GM12878 (cell line): ENCODE results near the gene ADRA2B. TPM values are rescaled to one million over a fixed set of nuclear protein-coding genes. Genes with fewer than 3 reads are reported as not detected.

Experiments
- ATAC-seq: fragments of 200-7000 bp; cut with Tn5 transposase; 3 replicates; pipeline ENCODE4 v1.9.1; 2020; ENCODE audit warnings: mild to moderate bottlenecking, moderate library complexity
- BruUV-seq: library from RNA; stranded (reverse); fragments of 400-500 nt; replicated peaks from 2 replicates; lab custom pipeline; 2021; lab: Mats Ljungman, UMichigan
- CTCF ChIA-PET: fragments of 300-600 bp; sonication (Branson Sonifier 250); formaldehyde crosslinking; extraction: SDS; loops from one replicate; lab custom pipeline; 2021; ENCODE audit warnings: inconsistent platforms; lab: Yijun Ruan, JAX
- POLR2A ChIA-PET: fragments of 350-600 bp; formaldehyde crosslinking; extraction: SDS; loops from one replicate; lab custom pipeline; 2021; ENCODE audit warnings: inconsistent platforms; lab: Charles Lee
- RAD21 ChIA-PET: fragments of 300-600 bp; sonication (Branson Sonifier 250); formaldehyde crosslinking; loops from one replicate; lab custom pipeline; 2023; ENCODE audit warnings: antibody characterized with exemption; ENCODE audit not compliant: unreplicated experiment; lab: Charles Lee
- SMC1A ChIA-PET: fragments of 300-600 bp; sonication (Branson Sonifier 250); formaldehyde crosslinking; loops from one replicate; lab custom pipeline; 2023; ENCODE audit not compliant: unreplicated experiment, uncharacterized antibody; lab: Charles Lee
- DNase-seq: peaks from one replicate; pipeline ENCODE4 v3.0.0-alpha.2; 2011; ENCODE audit warnings: low read depth, low spot score
- FAIRE-seq: peaks from 3 replicates; lab custom pipeline; 2011; peaks lifted over from hg19 to GRCh38; lab: Jason Lieb, UNC
- H2AFZ ChIP-seq: 2 replicates; pipeline ENCODE4 v1.6.0; 2011; ENCODE audit warnings: low read depth, low read length, control low read depth; ENCODE audit not compliant: control insufficient read depth
- H3K27ac ChIP-seq: 2 replicates; pipeline ENCODE4 v1.5.1; 2011; ENCODE audit warnings: control low read depth; ENCODE audit not compliant: control insufficient read depth, insufficient read depth
- H3K27me3 ChIP-seq, 2 experiments: replicated peaks in 1 of 2; 2 replicates each; pipeline versions ENCODE4 v1.6.0 to v1.6.1; 2011; ENCODE audit warnings: low read length in 1 of 2; ENCODE audit not compliant: control insufficient read depth in 2 of 2, insufficient read depth in 2 of 2
- H3K36me3 ChIP-seq, 2 experiments: 2 replicates each; pipeline ENCODE4 v1.5.1; 2011; ENCODE audit warnings: low read length in 1 of 2; ENCODE audit not compliant: control insufficient read depth in 2 of 2, insufficient read depth in 2 of 2
- H3K4me1 ChIP-seq: 2 replicates; pipeline ENCODE4 v1.6.1; 2011; ENCODE audit warnings: mild to moderate bottlenecking, low read length, moderate library complexity, mixed read lengths; ENCODE audit not compliant: control insufficient read depth, insufficient read depth
- H3K4me2 ChIP-seq: 2 replicates; pipeline ENCODE4 v1.6.0; 2011; ENCODE audit warnings: control low read depth; ENCODE audit not compliant: control insufficient read depth, insufficient read depth
- H3K4me3 ChIP-seq: fragments of 200-600 bp; sonication (generic); 2 replicates; pipeline ENCODE4 v1.5.1; 2016
- H3K79me2 ChIP-seq: 2 replicates; pipeline ENCODE4 v1.6.0; 2011; ENCODE audit warnings: low read length; ENCODE audit not compliant: control insufficient read depth, insufficient read depth
- H3K9ac ChIP-seq: 2 replicates; pipeline ENCODE4 v1.8.0; 2011; ENCODE audit warnings: low read length, control low read depth, mixed read lengths; ENCODE audit not compliant: control insufficient read depth, insufficient read depth
- H3K9me3 ChIP-seq: replicated peaks from 3 replicates; pipeline ENCODE4 v1.5.1; 2011; ENCODE audit warnings: mild to moderate bottlenecking, low read length; ENCODE audit not compliant: control insufficient read depth, insufficient read depth
- H4K20me1 ChIP-seq: 2 replicates; pipeline ENCODE4 v1.6.0; 2011; ENCODE audit not compliant: control insufficient read depth, insufficient read depth
- EGR1 ChIP-seq, 2 experiments: IDR thresholded peaks; 1 replicate in 1 of 2; 2 replicates in 1 of 2; pipeline ENCODE4 v1.6.1; 2011 to 2012; ENCODE audit warnings: low read depth in 2 of 2, low read length in 2 of 2, borderline replicate concordance in 1 of 2, mild to moderate bottlenecking in 1 of 2, moderate library complexity in 1 of 2
- EZH2 ChIP-seq: IDR thresholded peaks from 2 replicates; pipeline ENCODE4 v1.6.1; 2012; ENCODE audit warnings: low read depth, mild to moderate bottlenecking, control low read depth, inconsistent platforms, low read length, borderline replicate concordance; ENCODE audit not compliant: control insufficient read depth
- MEF2A ChIP-seq: IDR thresholded peaks from 2 replicates; pipeline ENCODE4 v1.6.1; 2011; ENCODE audit warnings: low read depth, mild to moderate bottlenecking, low read length, moderate library complexity; ENCODE audit not compliant: insufficient read depth
- NBN ChIP-seq: fragments of 450-650 bp; IDR thresholded peaks from 2 replicates; pipeline ENCODE4 v1.6.1; 2016
- NFXL1 ChIP-seq: fragments of 450-650 bp; IDR thresholded peaks from 2 replicates; pipeline ENCODE4 v1.6.1; 2017; ENCODE audit warnings: antibody characterized with exemption, mild to moderate bottlenecking, borderline replicate concordance
- PAX8 ChIP-seq: fragments of 450-650 bp; IDR thresholded peaks from 2 replicates; pipeline ENCODE4 v1.6.1; 2017; ENCODE audit warnings: mild to moderate bottlenecking, moderate library complexity
- POU2F2 ChIP-seq: IDR thresholded peaks from 3 replicates; pipeline ENCODE4 v1.6.1; 2011; ENCODE audit warnings: low read depth, mild to moderate bottlenecking, low read length, borderline replicate concordance
- RAD21 ChIP-seq: IDR thresholded peaks from 2 replicates; pipeline ENCODE4 v1.6.1; 2011; ENCODE audit warnings: mild to moderate bottlenecking, low read depth, low read length, moderate library complexity; ENCODE audit not compliant: insufficient read depth
- RCOR1 ChIP-seq: conservative IDR thresholded peaks from 2 replicates; pipeline ENCODE4 v1.6.1; 2012; ENCODE audit warnings: low read depth, low read length, improper control_type of control experiment
- SPI1 ChIP-seq: IDR thresholded peaks from 2 replicates; pipeline ENCODE4 v1.6.1; 2011; ENCODE audit warnings: low read depth, mild to moderate bottlenecking, low read length, moderate library complexity, borderline replicate concordance; ENCODE audit not compliant: insufficient read depth
- whole genome bisulfite sequencing: methylation state at CpG from one replicate; pipeline ENCODE4 v1.1.6; 2016; ENCODE audit warnings: low lambda C conversion rate; ENCODE audit not compliant: insufficient replicate concordance, insufficient coverage; ENCODE audit errors: missing lambda C conversion rate; 5-methylcytosine and 5-hydroxymethylcytosine counted together
- in situ Hi-C: fragments of 300-500 bp; cut with MboI; formaldehyde crosslinking; loops from 9 replicates; pipeline ENCODE4 v1.14.3; 2018; ENCODE audit warnings: mixed read lengths
- intact Hi-C: fragments of 100-400 bp; cut with micrococcal nuclease; formaldehyde crosslinking; loops from one replicate; pipeline ENCODE4 v1.14.2; 2022; ENCODE audit not compliant: unreplicated experiment
- polyA plus RNA-seq, 11 experiments: library from polyadenylated mRNA; depleted of rRNA in 4 of 11; unstranded in 6 of 11; stranded (reverse) in 5 of 11; fragments of >200 nt; fragmentation: Nextera tagmentation in 4 of 11; fragmentation: Illumina TruSeq in 1 of 11; extraction: Ambion mirVana in 4 of 11; extraction: Trizol in 1 of 11; gene quantifications; 1 replicate in 1 of 11; 2 replicates in 10 of 11; pipeline versions ENCODE4 v1.2.1 to v1.2.3, GENCODE V29; 2011 to 2016; ENCODE audit warnings: inconsistent platforms in 2 of 11, missing spikeins in 2 of 11, low read depth in 1 of 11
- total RNA-seq, 4 experiments: library from RNA; depleted of rRNA in 3 of 4; stranded (reverse); fragments of >200 nt in 3 of 4; fragmentation: Illumina TruSeq in 1 of 4; extraction: Trizol in 1 of 4; gene quantifications; 2 replicates each; pipeline versions ENCODE4 v1.2.1 to v1.2.3, GENCODE V29; 2013 to 2021
- TF ChIP-seq, protein P1 (sequence below): fragments of 450-650 bp; IDR thresholded peaks from 2 replicates; pipeline ENCODE4 v1.6.1; 2017; ENCODE audit warnings: mild to moderate bottlenecking, moderate library complexity

The ADRA2B gene
- total and polyA plus RNA-seq, 10 of the 15 experiments (the other 5 are each of a cell fraction or from before 2014, with no cell fraction given): 0.01 to 0.10 (median 0.04) TPM; not detected in 6

- Histone ChIP-seq H3K79me2 (no peaks in the 10 kb centered on the region), H4K20me1 (no peaks in the 10 kb centered on the region), H3K36me3 (no peaks in the 10 kb centered on the region), H2AFZ (no peak overlapping the region), H3K9me3 (peaks cover 4% of the 10 kb centered on the region; the same call in 2 of the 3 replicates), H3K4me2 (no peak overlapping the region), H3K27ac (no peak overlapping the region)
- CTCF ChIA-PET: interaction anchor here (1.3 to 1.8 kb wide), 3 partner anchors 8 to 81 kb away, joined by 3 to 4 read pairs (median 3); no protein-coding TSS in a partner anchor
- POLR2A ChIA-PET: no interaction called here
- DNase-seq: no peak
- RAD21 ChIA-PET: no interaction called here
- no peak for FAIRE-seq
- 54% methylated on average over 8 of the region's 8 CpGs for WGBS
- intact Hi-C loops (no loop called here), in situ Hi-C loops (no loop called here)
- no peak for ATAC-seq
- no TSS peak for BruUV-seq
- no peak for TF ChIP-seq MEF2A
- TF ChIP-seq RAD21: no peak
- no peak for TF ChIP-seq POU2F2
- no peak for TF ChIP-seq EZH2
- TF ChIP-seq, all 136 proteins: peak for 0
- SMC1A ChIA-PET: interaction anchor here (0.6 kb wide), 1 partner anchor 322 kb away, joined by 5 read pairs; no protein-coding TSS in a partner anchor
- Histone ChIP-seq H3K4me3 (no peak overlapping the region), H3K9ac (no peak overlapping the region), H3K27me3 (no peaks in the 10 kb centered on the region), H3K4me1 (no peaks in the 10 kb centered on the region)
These were observed 13.2 kb downstream of the ADRA2B start for GRCh38 chr2:96103187-96103601.

- ChIA-PET SMC1A (interaction anchor here (0.6 kb wide), 1 partner anchor 322 kb away, joined by 5 read pairs; no protein-coding TSS in a partner anchor), POLR2A (interaction anchor here (0.6 kb wide), 1 partner anchor 161 kb away, joined by 3 read pairs; no protein-coding TSS in a partner anchor), RAD21 (interaction anchor here (0.5 kb wide), 1 partner anchor 14 kb away, joined by 4 read pairs; the partner anchor contains the start of gene ADRA2B), CTCF (interaction anchor here (1.3 to 1.8 kb wide), 3 partner anchors 8 to 80 kb away, joined by 3 to 4 read pairs (median 3); no protein-coding TSS in a partner anchor)
- Histone ChIP-seq H3K36me3 (no peaks in the 10 kb centered on the region), H3K4me1 (no peaks in the 10 kb centered on the region), H3K4me2 (no peak overlapping the region), H4K20me1 (no peaks in the 10 kb centered on the region), H3K79me2 (no peaks in the 10 kb centered on the region), H3K27me3 (no peaks in the 10 kb centered on the region), H3K27ac (no peak overlapping the region), H3K9me3 (peaks cover 4% of the 10 kb centered on the region; the same call in 2 of the 3 replicates), H3K9ac (no peak overlapping the region), H3K4me3 (no peak overlapping the region), H2AFZ (no peak overlapping the region)
- FAIRE-seq: no peak
- no TSS peak for BruUV-seq
- DNase-seq: no peak
- intact Hi-C loops: no loop called here
- in situ Hi-C loops: no loop called here
- no peak for ATAC-seq
- WGBS: 62% methylated on average over 15 of the region's 15 CpGs
- no peak for TF ChIP-seq NFXL1
- TF ChIP-seq RCOR1: no peak
- no peak for TF ChIP-seq NBN
- no peak for TF ChIP-seq SPI1
- TF ChIP-seq, protein P1, sequence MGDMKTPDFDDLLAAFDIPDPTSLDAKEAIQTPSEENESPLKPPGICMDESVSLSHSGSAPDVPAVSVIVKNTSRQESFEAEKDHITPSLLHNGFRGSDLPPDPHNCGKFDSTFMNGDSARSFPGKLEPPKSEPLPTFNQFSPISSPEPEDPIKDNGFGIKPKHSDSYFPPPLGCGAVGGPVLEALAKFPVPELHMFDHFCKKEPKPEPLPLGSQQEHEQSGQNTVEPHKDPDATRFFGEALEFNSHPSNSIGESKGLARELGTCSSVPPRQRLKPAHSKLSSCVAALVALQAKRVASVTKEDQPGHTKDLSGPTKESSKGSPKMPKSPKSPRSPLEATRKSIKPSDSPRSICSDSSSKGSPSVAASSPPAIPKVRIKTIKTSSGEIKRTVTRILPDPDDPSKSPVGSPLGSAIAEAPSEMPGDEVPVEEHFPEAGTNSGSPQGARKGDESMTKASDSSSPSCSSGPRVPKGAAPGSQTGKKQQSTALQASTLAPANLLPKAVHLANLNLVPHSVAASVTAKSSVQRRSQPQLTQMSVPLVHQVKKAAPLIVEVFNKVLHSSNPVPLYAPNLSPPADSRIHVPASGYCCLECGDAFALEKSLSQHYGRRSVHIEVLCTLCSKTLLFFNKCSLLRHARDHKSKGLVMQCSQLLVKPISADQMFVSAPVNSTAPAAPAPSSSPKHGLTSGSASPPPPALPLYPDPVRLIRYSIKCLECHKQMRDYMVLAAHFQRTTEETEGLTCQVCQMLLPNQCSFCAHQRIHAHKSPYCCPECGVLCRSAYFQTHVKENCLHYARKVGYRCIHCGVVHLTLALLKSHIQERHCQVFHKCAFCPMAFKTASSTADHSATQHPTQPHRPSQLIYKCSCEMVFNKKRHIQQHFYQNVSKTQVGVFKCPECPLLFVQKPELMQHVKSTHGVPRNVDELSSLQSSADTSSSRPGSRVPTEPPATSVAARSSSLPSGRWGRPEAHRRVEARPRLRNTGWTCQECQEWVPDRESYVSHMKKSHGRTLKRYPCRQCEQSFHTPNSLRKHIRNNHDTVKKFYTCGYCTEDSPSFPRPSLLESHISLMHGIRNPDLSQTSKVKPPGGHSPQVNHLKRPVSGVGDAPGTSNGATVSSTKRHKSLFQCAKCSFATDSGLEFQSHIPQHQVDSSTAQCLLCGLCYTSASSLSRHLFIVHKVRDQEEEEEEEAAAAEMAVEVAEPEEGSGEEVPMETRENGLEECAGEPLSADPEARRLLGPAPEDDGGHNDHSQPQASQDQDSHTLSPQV: no peak
- TF ChIP-seq PAX8: no peak
- no peak for TF ChIP-seq EGR1 (IDR thresholded peaks at IDR 0.05; ENCODE audit: borderline replicate concordance in 1 of 2, low read depth in 2 of 2, low read length in 2 of 2)
These were observed 13.7 kb downstream of the ADRA2B start for GRCh38 chr2:96102596-96103186.
